ENCODE measurements around the gene ONECUT2. TPM values are rescaled to one million over a fixed set of nuclear protein-coding genes. Genes with fewer than 3 reads are reported as not detected.

Gene ONECUT2
- total and polyA plus RNA-seq, 9 of the 15 experiments (the other 6 are each of a cell fraction or from before 2014, with no cell fraction given): 0.27 to 2.5 (median 0.83) TPM

DNA sequence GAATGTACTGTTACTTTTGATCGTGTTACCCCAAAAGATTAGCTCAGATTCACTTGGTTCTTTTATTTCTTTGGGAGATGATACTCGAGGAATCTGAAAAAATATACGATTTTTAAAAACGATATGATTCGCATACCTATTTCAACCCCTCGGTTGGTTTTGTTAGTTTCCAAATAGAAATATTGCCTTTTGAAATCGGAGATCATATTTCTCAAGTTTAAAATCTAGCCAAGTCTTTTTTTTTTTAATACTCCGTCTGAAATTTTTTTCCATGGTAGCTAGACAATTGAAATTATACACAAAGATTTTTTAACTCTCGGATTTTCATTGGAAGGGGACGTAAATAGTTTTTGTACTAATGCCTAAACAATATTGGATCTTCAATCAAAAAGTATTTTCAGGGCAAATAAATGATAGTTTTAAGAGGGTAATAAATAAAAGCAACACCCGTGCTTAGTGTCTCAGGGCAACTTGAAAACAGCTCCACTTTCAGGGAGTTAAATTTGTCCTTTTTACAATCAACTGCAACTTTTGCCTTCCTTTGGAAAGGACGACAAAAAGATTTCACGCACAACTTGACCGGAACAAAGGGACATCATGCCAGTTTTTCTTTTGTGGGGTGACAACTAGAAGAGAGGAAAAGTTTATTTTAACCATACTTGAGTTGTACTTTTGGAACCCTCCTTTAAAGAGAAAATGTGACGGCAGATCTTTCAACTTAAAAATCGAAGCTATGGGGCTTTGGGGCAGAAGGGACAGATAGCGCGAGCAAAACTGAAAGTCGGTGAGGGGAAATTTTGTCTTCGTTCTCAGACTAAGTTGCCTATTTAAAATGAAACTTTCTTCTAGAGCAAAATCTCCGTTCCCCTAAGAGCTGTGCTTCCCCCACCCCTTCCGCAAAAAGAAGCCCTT lies 5.8 kb upstream of the ONECUT2 start:
- BruUV-seq (replicated peaks): no TSS peak
- Histone ChIP-seq H3K4me1 (replicated peaks in 1 of 2; ENCODE audit: control insufficient read depth in 2 of 2, insufficient read depth in 2 of 2, low read length in 2 of 2) (peaks cover 2 to 9% of the 10 kb centered on the region in 2 experiments; a peak in 4 of 5 replicates), H3K27me3 (ENCODE audit: control insufficient read depth in 2 of 2, insufficient read depth in 2 of 2, low read length in 2 of 2) (peaks cover 17 to 36% of the 10 kb centered on the region in 2 experiments; a peak in 4 of 5 replicates), H2AFZ (ENCODE audit: low read depth, low read length) (no peak overlapping the region), H3K79me2 (ENCODE audit: control insufficient read depth, insufficient read depth, low read length) (no peaks in the 10 kb centered on the region), H3K4me2 (ENCODE audit: insufficient read depth, low read length) (no peak overlapping the region), H3K9ac (ENCODE audit: insufficient read depth in 1 of 2, low read depth in 2 of 2, low read length in 2 of 2) (no peak overlapping the region), H3K36me3 (ENCODE audit: control insufficient read depth, insufficient read depth, low read length) (no peaks in the 10 kb centered on the region), H3K27ac (ENCODE audit: extremely low read depth, low read depth, low read length) (no peak overlapping the region), H3K4me3 (no peak overlapping the region), H4K20me1 (replicated peaks; ENCODE audit: control insufficient read depth, insufficient read depth, low read length) (no peaks in the 10 kb centered on the region), H3K9me1 (ENCODE audit: control insufficient read depth, insufficient read depth, low read length) (no peaks in the 10 kb centered on the region), H3K9me3 (replicated peaks; ENCODE audit: control insufficient read depth, insufficient read depth, low read depth, low read length) (no peaks in the 10 kb centered on the region)
- in situ Hi-C loops (cut with MboI): no loop called here
- 29% methylated on average over 16 of the region's 22 CpGs for WGBS (ENCODE audit: insufficient coverage, low coverage, missing lambda C conversion rate)
- FAIRE-seq (no peak), ATAC-seq (no peak), DNase-seq (ENCODE audit: extremely low read depth in 1 of 4, low spot score in 3 of 4) (no peak)
- ChIA-PET CTCF (ENCODE audit: low intra/inter-chr PET ratio) (no interaction called here), POLR2A (interaction anchor here (0.6 kb wide), 1 partner anchor 519 kb away, joined by 5 read pairs; no protein-coding TSS in a partner anchor)
- intact Hi-C loops (cut with micrococcal nuclease): no loop called here
- no peak for TF ChIP-seq ADNP (tag; IDR thresholded peaks at IDR 0.05)
- TF ChIP-seq PREB (CRISPR knock-in tag; IDR thresholded peaks at IDR 0.05): no peak
- no peak for TF ChIP-seq SMAD1 (IDR thresholded peaks at IDR 0.05; ENCODE audit: low read depth, low read length, partially characterized antibody)
- no peak for TF ChIP-seq GABPB2 (CRISPR knock-in tag; conservative IDR thresholded peaks at IDR 0.05)
- no peak for TF ChIP-seq HDAC6 (IDR thresholded peaks at IDR 0.05; ENCODE audit: low read depth, low read length)
- TF ChIP-seq ETV5 (CRISPR knock-in tag; IDR thresholded peaks at IDR 0.05; ENCODE audit: low read depth): no peak
- TF ChIP-seq BDP1 (IDR thresholded peaks at IDR 0.05; ENCODE audit: insufficient read depth, insufficient read length): no peak
- TF ChIP-seq CAMTA2 (CRISPR knock-in tag; conservative IDR thresholded peaks at IDR 0.05): no peak
- TF ChIP-seq ARID3A (IDR thresholded peaks at IDR 0.05; ENCODE audit: borderline replicate concordance, low read depth, low read length): no peak
- TF ChIP-seq ATF2 (CRISPR knock-in tag; IDR thresholded peaks at IDR 0.05): no peak
- TF ChIP-seq, protein P1, sequence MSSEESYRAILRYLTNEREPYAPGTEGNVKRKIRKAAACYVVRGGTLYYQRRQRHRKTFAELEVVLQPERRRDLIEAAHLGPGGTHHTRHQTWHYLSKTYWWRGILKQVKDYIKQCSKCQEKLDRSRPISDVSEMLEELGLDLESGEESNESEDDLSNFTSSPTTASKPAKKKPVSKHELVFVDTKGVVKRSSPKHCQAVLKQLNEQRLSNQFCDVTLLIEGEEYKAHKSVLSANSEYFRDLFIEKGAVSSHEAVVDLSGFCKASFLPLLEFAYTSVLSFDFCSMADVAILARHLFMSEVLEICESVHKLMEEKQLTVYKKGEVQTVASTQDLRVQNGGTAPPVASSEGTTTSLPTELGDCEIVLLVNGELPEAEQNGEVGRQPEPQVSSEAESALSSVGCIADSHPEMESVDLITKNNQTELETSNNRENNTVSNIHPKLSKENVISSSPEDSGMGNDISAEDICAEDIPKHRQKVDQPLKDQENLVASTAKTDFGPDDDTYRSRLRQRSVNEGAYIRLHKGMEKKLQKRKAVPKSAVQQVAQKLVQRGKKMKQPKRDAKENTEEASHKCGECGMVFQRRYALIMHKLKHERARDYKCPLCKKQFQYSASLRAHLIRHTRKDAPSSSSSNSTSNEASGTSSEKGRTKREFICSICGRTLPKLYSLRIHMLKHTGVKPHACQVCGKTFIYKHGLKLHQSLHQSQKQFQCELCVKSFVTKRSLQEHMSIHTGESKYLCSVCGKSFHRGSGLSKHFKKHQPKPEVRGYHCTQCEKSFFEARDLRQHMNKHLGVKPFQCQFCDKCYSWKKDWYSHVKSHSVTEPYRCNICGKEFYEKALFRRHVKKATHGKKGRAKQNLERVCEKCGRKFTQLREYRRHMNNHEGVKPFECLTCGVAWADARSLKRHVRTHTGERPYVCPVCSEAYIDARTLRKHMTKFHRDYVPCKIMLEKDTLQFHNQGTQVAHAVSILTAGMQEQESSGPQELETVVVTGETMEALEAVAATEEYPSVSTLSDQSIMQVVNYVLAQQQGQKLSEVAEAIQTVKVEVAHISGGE (CRISPR knock-in tag; IDR thresholded peaks at IDR 0.05): no peak
- no peak for TF ChIP-seq ELF2 (CRISPR knock-in tag; IDR thresholded peaks at IDR 0.05)
- no peak for TF ChIP-seq POLR2A (conservative IDR thresholded peaks at IDR 0.05)
